ENCODE results near the gene NPPB. TPM values are rescaled to one million over a fixed set of nuclear protein-coding genes. Genes with fewer than 3 reads are reported as not detected.

Gene NPPB
- polyA plus RNA-seq, 2 of the 4 experiments (the other 2 are of a cell fraction) = 0.18 TPM; not detected in 1

GRCh38 chr1:11851180-11851579 is 7.6 kb downstream of the NPPB start:
- WGBS (ENCODE audit: missing lambda C conversion rate) = 66% methylated on average over 7 of the region's 7 CpGs
- no peaks in the 10 kb centered on the region for H3K9me3 ChIP-seq
- no peak overlapping the region for H3K27ac ChIP-seq
- no peak for TF ChIP-seq MAFK (IDR thresholded peaks at IDR 0.05; ENCODE audit: partially characterized antibody)
- TF ChIP-seq HEYL (CRISPR knock-in tag; IDR thresholded peaks at IDR 0.05) = no peak
- TF ChIP-seq ZSCAN20 (CRISPR knock-in tag; IDR thresholded peaks at IDR 0.05) = no peak
- TF ChIP-seq FOSL2 (IDR thresholded peaks at IDR 0.05) = no peak
- TF ChIP-seq FOSL2 (CRISPR knock-in tag; IDR thresholded peaks at IDR 0.05) = no peak
- no peak for TF ChIP-seq RCOR1 (IDR thresholded peaks at IDR 0.05; ENCODE audit: low read depth, low read length)
- no peak for TF ChIP-seq ZFP36 (IDR thresholded peaks at IDR 0.05; ENCODE audit: borderline replicate concordance, partially characterized antibody)
- TF ChIP-seq ESRRA (IDR thresholded peaks at IDR 0.05; ENCODE audit: borderline replicate concordance, low read length) = no peak
- no peak for TF ChIP-seq NR3C1 (IDR thresholded peaks at IDR 0.05)
- TF ChIP-seq RARB (CRISPR knock-in tag; IDR thresholded peaks at IDR 0.05) = no peak
- TF ChIP-seq EHMT2 (IDR thresholded peaks at IDR 0.05; ENCODE audit: low read depth) = no peak
- TF ChIP-seq, protein P1, sequence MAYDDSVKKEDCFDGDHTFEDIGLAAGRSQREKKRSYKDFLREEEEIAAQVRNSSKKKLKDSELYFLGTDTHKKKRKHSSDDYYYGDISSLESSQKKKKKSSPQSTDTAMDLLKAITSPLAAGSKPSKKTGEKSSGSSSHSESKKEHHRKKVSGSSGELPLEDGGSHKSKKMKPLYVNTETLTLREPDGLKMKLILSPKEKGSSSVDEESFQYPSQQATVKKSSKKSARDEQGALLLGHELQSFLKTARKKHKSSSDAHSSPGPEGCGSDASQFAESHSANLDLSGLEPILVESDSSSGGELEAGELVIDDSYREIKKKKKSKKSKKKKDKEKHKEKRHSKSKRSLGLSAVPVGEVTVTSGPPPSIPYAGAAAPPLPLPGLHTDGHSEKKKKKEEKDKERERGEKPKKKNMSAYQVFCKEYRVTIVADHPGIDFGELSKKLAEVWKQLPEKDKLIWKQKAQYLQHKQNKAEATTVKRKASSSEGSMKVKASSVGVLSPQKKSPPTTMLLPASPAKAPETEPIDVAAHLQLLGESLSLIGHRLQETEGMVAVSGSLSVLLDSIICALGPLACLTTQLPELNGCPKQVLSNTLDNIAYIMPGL (CRISPR knock-in tag; IDR thresholded peaks at IDR 0.05; ENCODE audit: borderline replicate concordance) = no peak
- TF ChIP-seq CTCF (IDR thresholded peaks at IDR 0.05) = no peak
- no peak for TF ChIP-seq CBX2 (IDR thresholded peaks at IDR 0.05; ENCODE audit: borderline replicate concordance, low read depth)
- no peak for TF ChIP-seq CEBPB (IDR thresholded peaks at IDR 0.05)
- no peak overlapping the region for H3K4me3 ChIP-seq
- DNase-seq (ENCODE audit: low read depth in 1 of 2, low spot score in 1 of 2) (no peak), ATAC-seq (peak in 1 of 2 experiments; percentile 15; a peak in 1 of 6 replicates), FAIRE-seq (no peak)
- H3K4me1 ChIP-seq = no peaks in the 10 kb centered on the region
- CTCF ChIA-PET = interaction anchor here (2.5 kb wide), 1 partner anchor 42 kb away, joined by 9 read pairs; no protein-coding TSS in a partner anchor
- no peak overlapping the region for H3K4me2 ChIP-seq
- POLR2A ChIA-PET = no interaction called here

DNA sequence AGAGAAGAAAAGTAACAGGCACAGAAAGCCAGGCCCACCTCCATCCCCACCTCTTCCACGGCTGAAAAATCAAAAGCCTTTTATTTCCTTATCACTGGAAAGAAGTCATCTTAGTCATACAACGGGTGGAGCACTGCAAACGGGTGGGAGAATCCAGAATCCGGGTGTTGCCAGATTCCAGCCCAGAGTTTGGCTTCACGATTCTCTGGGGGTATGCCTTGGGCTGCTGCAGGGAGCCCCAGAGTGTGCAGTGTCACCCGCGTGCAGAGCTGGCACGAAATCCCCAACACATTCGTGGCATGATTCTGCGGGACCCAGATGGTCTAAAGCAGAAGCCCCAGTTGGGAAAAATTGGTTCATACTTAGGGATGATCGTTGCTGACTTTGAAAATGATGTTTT is 8.6 kb downstream of the NPPB start:
- Histone ChIP-seq H3K27ac (no peak overlapping the region), H3K4me2 (no peak overlapping the region), H3K4me3 (no peak overlapping the region), H3K9me3 (no peaks in the 10 kb centered on the region), H3K4me1 (no peaks in the 10 kb centered on the region)
- 43% methylated on average over 11 of the region's 11 CpGs for WGBS (ENCODE audit: missing lambda C conversion rate)
- DNase-seq (ENCODE audit: low read depth in 1 of 2, low spot score in 1 of 2) (no peak), ATAC-seq (no peak), FAIRE-seq (no peak)
- ChIA-PET POLR2A (no interaction called here), CTCF (interaction anchor here (1.3 kb wide), 1 partner anchor 12 kb away, joined by 7 read pairs; no protein-coding TSS in a partner anchor)
- TF ChIP-seq NR3C1 (IDR thresholded peaks at IDR 0.05) = no peak
- no peak for TF ChIP-seq SMC3 (IDR thresholded peaks at IDR 0.05)
- no peak for TF ChIP-seq EP300 (IDR thresholded peaks at IDR 0.05)
- TF ChIP-seq PBX3 (IDR thresholded peaks at IDR 0.05) = no peak
- no peak for TF ChIP-seq ZC3H11A (IDR thresholded peaks at IDR 0.05)

GRCh38 chr1:11848373-11848700 is 10.4 kb downstream of the NPPB start:
- ChIA-PET CTCF (interaction anchor here (0.8 to 2.0 kb wide), 3 partner anchors 11 to 119 kb away, joined by 3 to 11 read pairs (median 3); no protein-coding TSS in a partner anchor), POLR2A (no interaction called here)
- Histone ChIP-seq H3K4me2 (no peak overlapping the region), H3K27ac (no peak overlapping the region), H3K4me1 (no peaks in the 10 kb centered on the region), H3K4me3 (no peak overlapping the region), H3K9me3 (no peaks in the 10 kb centered on the region)
- ATAC-seq (no peak), DNase-seq (ENCODE audit: low read depth in 1 of 2, low spot score in 1 of 2) (no peak), FAIRE-seq (no peak)
- 88% methylated on average over 9 of the region's 9 CpGs for WGBS (ENCODE audit: missing lambda C conversion rate)
- no peak for TF ChIP-seq FOSL2 (IDR thresholded peaks at IDR 0.05)
- no peak for TF ChIP-seq FOSL2 (CRISPR knock-in tag; IDR thresholded peaks at IDR 0.05)
- no peak for TF ChIP-seq MAFK (IDR thresholded peaks at IDR 0.05; ENCODE audit: partially characterized antibody)
- no peak for TF ChIP-seq CBX2 (IDR thresholded peaks at IDR 0.05; ENCODE audit: borderline replicate concordance, low read depth)
- TF ChIP-seq, protein P2, sequence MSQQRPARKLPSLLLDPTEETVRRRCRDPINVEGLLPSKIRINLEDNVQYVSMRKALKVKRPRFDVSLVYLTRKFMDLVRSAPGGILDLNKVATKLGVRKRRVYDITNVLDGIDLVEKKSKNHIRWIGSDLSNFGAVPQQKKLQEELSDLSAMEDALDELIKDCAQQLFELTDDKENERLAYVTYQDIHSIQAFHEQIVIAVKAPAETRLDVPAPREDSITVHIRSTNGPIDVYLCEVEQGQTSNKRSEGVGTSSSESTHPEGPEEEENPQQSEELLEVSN (IDR thresholded peaks at IDR 0.05; ENCODE audit: borderline replicate concordance, low read depth) = no peak
- no peak for TF ChIP-seq ESRRA (IDR thresholded peaks at IDR 0.05; ENCODE audit: borderline replicate concordance, low read length)
- TF ChIP-seq SREBF2 (IDR thresholded peaks at IDR 0.05) = no peak
- TF ChIP-seq, protein P3, sequence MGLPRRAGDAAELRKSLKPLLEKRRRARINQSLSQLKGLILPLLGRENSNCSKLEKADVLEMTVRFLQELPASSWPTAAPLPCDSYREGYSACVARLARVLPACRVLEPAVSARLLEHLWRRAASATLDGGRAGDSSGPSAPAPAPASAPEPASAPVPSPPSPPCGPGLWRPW (IDR thresholded peaks at IDR 0.05) = no peak
- TF ChIP-seq PBX3 (IDR thresholded peaks at IDR 0.05) = no peak
- no peak for TF ChIP-seq GATA3 (IDR thresholded peaks at IDR 0.05; ENCODE audit: borderline replicate concordance)
- no peak for TF ChIP-seq JUN (IDR thresholded peaks at IDR 0.05)
- no peak for TF ChIP-seq EHF (CRISPR knock-in tag; IDR thresholded peaks at IDR 0.05)
- no peak for TF ChIP-seq KDM5A (IDR thresholded peaks at IDR 0.05)
- no peak for TF ChIP-seq HEYL (CRISPR knock-in tag; IDR thresholded peaks at IDR 0.05)
- no peak for TF ChIP-seq ZFP36 (IDR thresholded peaks at IDR 0.05; ENCODE audit: borderline replicate concordance, partially characterized antibody)
- TF ChIP-seq JUNB (IDR thresholded peaks at IDR 0.05) = no peak
- TF ChIP-seq CBX8 (IDR thresholded peaks at IDR 0.05) = no peak

All from A549 (cell line).